PC-3 (cell line): Measurements from ENCODE around the gene FAM186B.

Experiments
- CTCF ChIP-seq: fragments of 300-600 bp; sonication (generic); conservative IDR thresholded peaks from 2 replicates; pipeline ENCODE4 v1.5.1; 2017; ENCODE audit warnings: antibody characterized with exemption, low read depth, mild to moderate bottlenecking, low read length
- EZH2phosphoT487 ChIP-seq: fragments of 300-600 bp; sonication (generic); IDR thresholded peaks from 2 replicates; pipeline ENCODE4 v1.6.1; 2018; ENCODE audit warnings: mild to moderate bottlenecking, antibody characterized with exemption, low read length, borderline replicate concordance

- no peak for TF ChIP-seq CTCF
- no peak for TF ChIP-seq EZH2phosphoT487
Measured at GRCh38 chr12:49577589-49578315, 27.7 kb downstream of the FAM186B start.
